HG03378 (cell line): ENCODE measurements around the gene IL23R.
A peak's percentile ranks its signal among the peaks of the same experiment; 100 is the strongest.

Experiments
- ATAC-seq: cut with Tn5 transposase; IDR thresholded peaks from one replicate; pipeline ENCODE4 v1.9.1; 2021; ENCODE audit warnings: mild to moderate bottlenecking, moderate library complexity; ENCODE audit not compliant: unreplicated experiment

Gene IL23R

DNA sequence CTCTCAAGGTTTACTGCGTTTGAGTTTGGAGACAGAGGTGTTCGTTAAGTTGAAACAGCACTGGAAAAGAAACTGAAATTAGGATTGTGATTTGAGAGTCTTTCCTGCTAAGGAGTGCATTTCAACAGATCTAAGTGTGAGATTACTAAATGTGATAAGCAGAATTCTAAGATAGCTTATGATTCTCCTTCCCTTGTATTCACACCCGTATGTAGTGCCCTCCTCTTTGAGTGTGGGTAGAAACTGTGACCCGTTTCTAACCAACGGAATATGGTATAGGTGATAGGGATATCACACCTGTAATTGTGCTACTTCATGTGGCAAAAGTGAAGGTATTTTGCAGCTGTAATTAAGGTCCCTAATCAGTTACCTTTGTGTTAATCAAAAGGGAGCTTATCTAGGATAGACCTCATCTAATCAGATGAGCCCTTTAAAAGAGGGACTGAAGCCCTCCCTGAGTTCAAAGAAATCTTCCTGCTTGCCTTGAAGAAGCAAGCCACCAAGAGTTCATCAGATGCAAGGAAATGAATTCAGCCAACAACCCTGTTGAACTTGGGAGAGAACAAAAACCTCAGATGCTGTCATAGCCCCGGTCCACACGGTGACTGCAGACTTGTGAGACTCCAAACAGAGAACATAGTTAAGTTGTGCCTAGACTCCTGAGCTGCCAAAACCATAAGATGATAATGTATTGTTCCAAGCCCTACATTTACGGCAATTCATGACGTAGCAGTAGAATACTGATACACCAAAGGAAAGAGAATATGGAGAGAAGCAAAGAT is 128.8 kb downstream of the IL23R start:
- no peak for ATAC-seq

DNA sequence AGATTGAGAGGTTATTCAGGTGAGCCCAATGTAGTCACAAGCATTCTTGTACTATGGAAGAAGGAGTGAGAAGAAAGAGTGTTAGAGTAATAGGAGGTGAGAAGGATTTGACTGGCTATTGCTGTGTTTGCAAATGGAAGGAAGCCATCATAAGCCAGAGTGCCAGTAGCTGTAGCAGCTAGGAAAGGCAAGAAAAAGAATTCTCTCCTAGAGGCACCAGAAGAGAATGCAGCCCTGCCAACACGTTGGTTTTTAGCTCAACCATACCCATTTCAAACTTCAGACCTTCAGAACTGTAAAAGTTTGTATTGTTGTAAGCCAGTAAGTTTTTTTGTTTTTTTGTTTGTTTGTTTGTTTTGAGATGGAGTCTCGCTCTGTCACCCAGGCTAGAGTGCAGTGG is 132.5 kb downstream of the IL23R start:
- ATAC-seq: no peak

- ATAC-seq: no peak
These were observed 133.0 kb downstream of the IL23R start for GRCh38 chr1:67299296-67299695.

- ATAC-seq: no peak
These were observed 134.3 kb downstream of the IL23R start for GRCh38 chr1:67300561-67300960.

DNA sequence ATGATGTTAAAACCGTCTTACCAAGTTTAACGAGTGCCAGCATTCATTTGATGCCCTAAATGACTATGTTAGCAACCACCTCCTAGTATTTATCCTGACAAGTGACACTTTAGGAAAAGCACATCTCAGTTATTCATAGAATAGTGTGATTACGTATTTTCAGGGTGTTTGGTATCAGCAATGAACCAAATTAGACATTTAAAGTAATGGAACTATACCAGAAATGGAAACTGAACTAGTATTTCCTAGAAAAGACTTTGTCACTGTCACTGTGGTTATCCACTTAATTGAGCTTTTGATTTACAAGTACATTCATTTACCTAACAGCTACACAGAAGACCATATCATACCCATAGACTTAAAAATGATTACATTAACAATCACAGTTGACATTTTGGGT is 137.8 kb downstream of the IL23R start:
- ATAC-seq: no peak

DNA sequence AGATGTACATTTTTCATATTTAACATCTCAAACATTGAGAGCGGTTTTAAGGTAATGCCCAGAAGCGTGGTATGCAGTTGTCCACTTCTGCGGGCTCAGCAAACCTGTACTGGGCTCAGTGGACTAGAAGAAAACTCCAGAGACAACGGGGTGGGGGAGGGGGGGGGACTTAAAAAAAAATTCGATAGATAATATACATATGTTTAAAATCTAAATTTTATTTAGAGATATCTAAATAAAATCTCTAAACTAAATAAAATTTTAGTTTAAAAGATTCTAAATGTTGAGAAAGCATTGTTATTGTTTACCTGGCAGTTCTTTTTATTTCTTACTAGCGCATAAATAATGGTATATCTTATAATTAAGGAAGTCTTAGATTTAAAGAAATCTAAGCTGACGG is 140.3 kb downstream of the IL23R start:
- ATAC-seq: no peak

DNA sequence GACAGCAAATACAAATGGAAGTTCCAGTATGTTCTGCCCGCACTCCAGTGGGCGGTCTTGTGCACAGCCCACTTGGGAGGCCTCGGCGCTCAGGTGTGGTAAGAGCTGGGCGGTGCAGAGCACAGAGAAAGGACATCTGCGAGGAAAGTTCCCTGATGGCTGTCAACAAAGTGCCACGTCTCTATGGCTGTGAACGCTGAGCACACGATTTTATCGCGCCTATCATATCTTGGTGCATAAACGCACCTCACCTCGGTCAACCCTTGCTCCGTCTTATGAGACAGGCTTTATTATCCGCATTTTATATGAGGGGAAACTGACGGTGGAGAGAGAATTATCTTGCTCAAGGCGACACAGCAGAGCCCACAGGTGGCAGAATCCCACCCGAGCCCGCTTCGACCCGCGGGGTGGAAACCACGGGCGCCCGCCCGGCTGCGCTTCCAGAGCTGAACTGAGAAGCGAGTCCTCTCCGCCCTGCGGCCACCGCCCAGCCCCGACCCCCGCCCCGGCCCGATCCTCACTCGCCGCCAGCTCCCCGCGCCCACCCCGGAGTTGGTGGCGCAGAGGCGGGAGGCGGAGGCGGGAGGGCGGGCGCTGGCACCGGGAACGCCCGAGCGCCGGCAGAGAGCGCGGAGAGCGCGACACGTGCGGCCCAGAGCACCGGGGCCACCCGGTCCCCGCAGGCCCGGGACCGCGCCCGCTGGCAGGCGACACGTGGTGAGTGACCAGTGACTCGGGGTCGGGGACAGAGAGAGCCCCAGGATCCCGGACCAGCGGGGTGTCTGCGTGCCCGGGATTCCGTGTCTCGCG is 141.2 kb downstream of the IL23R start, which contains the start of gene IL12RB2:
TSS of gene IL12RB2 (plus strand) at position 623 of the 810 bp plus-strand sequence. CDS start 12,496 bp downstream, outside the sequence.
- ATAC-seq: peak; percentile 39

GRCh38 chr1:67308136-67308535 is 141.9 kb downstream of the IL23R start:
- ATAC-seq: peak; percentile 11
